AG08396 (cell line): ENCODE results near the gene C17orf100.

Experiments used
- DNase-seq: peaks from one replicate; pipeline ENCODE4 v3.0.0; 2012; ENCODE audit warnings: low spot score, mixed read lengths

C17orf100 gene

GRCh38 chr17:6669479-6670212 lies 18.1 kb downstream of the C17orf100 start:
- DNase-seq = no peak

GRCh38 chr17:6670571-6670970 lies 19.0 kb downstream of the C17orf100 start:
- no peak for DNase-seq

GRCh38 chr17:6670999-6671398 lies 19.4 kb downstream of the C17orf100 start:
- DNase-seq = no peak

- no peak for DNase-seq
Measured at GRCh38 chr17:6671431-6671830, 19.9 kb downstream of the C17orf100 start.

- DNase-seq = no peak
Measured at GRCh38 chr17:6674586-6674985, 23.0 kb downstream of the C17orf100 start.

- DNase-seq = no peak
Measured at GRCh38 chr17:6675201-6675825, 23.8 kb downstream of the C17orf100 start.

- DNase-seq = no peak
Measured at GRCh38 chr17:6676802-6677157, 25.2 kb downstream of the C17orf100 start.

- DNase-seq = peak; percentile 44
Measured at GRCh38 chr17:6677158-6677831, 25.7 kb downstream of the C17orf100 start.

GRCh38 chr17:6677946-6678345 lies 26.4 kb downstream of the C17orf100 start:
- no peak for DNase-seq

- DNase-seq = no peak
Measured at GRCh38 chr17:6679241-6679640, 27.7 kb downstream of the C17orf100 start.

- no peak for DNase-seq
Measured at GRCh38 chr17:6681176-6681575, 29.6 kb downstream of the C17orf100 start.

GRCh38 chr17:6681671-6682070 lies 30.1 kb downstream of the C17orf100 start:
- no peak for DNase-seq

- DNase-seq = no peak
Measured at GRCh38 chr17:6682339-6682738, 30.8 kb downstream of the C17orf100 start.

- no peak for DNase-seq
Measured at GRCh38 chr17:6683081-6683684, 31.6 kb downstream of the C17orf100 start.

- no peak for DNase-seq
Measured at GRCh38 chr17:6683730-6684459, 32.3 kb downstream of the C17orf100 start.

- no peak for DNase-seq
Measured at GRCh38 chr17:6684460-6684783, 32.9 kb downstream of the C17orf100 start.

GRCh38 chr17:6684881-6685767 lies 33.6 kb downstream of the C17orf100 start:
- no peak for DNase-seq

GRCh38 chr17:6686026-6686425 lies 34.5 kb downstream of the C17orf100 start:
- no peak for DNase-seq

GRCh38 chr17:6688944-6689343 lies 37.4 kb downstream of the C17orf100 start:
- DNase-seq = no peak

- DNase-seq = no peak
Measured at GRCh38 chr17:6690641-6691040, 39.1 kb downstream of the C17orf100 start.

- DNase-seq = no peak
Measured at GRCh38 chr17:6691546-6691945, 40.0 kb downstream of the C17orf100 start.
